ENCODE measurements around the gene WNT9A.

DNA sequence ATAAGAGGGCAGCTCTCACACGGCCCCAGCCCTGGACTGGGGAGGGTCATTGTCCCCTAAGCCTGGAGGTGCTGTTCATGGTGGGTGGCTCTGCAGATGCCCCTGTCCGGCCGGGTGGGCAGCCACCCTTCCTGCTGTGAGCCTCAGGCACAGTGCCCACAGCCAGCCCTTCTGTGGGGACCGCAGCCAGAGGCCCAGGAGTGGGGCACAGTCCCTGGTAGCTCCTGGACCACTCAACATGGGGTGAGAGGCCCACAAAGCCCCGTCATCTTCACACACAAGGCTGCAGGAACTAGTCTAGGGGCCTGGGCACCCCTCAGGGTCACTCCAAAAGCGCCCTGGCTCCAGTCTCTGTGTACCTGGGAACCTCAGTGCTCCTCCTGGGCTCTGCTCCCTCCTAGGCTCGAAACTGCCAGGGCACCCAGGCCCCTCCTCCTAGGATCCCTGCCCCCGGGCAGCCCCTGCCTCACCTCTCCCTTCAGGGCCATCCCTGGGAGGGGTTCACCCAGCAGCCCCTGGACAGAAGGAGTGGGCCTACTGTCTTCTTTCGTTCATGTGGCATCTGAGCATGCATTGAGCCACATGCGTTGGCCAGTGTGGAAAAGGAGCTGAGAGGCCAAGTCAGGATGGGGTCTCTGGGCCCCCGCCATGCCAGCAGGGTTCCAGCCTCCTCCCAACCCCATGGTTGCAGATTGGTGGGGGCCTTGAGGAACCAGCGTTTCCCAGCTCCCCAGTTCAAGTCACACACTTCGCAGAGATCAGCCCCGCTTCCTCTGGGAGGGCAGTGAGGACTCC, 43.0 kb downstream of the WNT9A start:
- TF ChIP-seq, protein P1, sequence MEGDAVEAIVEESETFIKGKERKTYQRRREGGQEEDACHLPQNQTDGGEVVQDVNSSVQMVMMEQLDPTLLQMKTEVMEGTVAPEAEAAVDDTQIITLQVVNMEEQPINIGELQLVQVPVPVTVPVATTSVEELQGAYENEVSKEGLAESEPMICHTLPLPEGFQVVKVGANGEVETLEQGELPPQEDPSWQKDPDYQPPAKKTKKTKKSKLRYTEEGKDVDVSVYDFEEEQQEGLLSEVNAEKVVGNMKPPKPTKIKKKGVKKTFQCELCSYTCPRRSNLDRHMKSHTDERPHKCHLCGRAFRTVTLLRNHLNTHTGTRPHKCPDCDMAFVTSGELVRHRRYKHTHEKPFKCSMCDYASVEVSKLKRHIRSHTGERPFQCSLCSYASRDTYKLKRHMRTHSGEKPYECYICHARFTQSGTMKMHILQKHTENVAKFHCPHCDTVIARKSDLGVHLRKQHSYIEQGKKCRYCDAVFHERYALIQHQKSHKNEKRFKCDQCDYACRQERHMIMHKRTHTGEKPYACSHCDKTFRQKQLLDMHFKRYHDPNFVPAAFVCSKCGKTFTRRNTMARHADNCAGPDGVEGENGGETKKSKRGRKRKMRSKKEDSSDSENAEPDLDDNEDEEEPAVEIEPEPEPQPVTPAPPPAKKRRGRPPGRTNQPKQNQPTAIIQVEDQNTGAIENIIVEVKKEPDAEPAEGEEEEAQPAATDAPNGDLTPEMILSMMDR (IDR thresholded peaks at IDR 0.05; ENCODE audit: low read depth, low read length, missing input control), result no peak
- TF ChIP-seq GABPA (IDR thresholded peaks at IDR 0.05 in 1 of 2, conservative IDR thresholded peaks at IDR 0.05 in 1 of 2) (no peak), JUND (IDR thresholded peaks at IDR 0.05) (no peak), RAD21 (IDR thresholded peaks at IDR 0.05) (no peak), TAF1 (conservative IDR thresholded peaks at IDR 0.05) (no peak), YY1 (IDR thresholded peaks at IDR 0.05) (no peak), EGR1 (IDR thresholded peaks at IDR 0.05; ENCODE audit: low read depth in 2 of 2) (no peak), SP1 (IDR thresholded peaks at IDR 0.05) (no peak)
- TF ChIP-seq, protein P2, sequence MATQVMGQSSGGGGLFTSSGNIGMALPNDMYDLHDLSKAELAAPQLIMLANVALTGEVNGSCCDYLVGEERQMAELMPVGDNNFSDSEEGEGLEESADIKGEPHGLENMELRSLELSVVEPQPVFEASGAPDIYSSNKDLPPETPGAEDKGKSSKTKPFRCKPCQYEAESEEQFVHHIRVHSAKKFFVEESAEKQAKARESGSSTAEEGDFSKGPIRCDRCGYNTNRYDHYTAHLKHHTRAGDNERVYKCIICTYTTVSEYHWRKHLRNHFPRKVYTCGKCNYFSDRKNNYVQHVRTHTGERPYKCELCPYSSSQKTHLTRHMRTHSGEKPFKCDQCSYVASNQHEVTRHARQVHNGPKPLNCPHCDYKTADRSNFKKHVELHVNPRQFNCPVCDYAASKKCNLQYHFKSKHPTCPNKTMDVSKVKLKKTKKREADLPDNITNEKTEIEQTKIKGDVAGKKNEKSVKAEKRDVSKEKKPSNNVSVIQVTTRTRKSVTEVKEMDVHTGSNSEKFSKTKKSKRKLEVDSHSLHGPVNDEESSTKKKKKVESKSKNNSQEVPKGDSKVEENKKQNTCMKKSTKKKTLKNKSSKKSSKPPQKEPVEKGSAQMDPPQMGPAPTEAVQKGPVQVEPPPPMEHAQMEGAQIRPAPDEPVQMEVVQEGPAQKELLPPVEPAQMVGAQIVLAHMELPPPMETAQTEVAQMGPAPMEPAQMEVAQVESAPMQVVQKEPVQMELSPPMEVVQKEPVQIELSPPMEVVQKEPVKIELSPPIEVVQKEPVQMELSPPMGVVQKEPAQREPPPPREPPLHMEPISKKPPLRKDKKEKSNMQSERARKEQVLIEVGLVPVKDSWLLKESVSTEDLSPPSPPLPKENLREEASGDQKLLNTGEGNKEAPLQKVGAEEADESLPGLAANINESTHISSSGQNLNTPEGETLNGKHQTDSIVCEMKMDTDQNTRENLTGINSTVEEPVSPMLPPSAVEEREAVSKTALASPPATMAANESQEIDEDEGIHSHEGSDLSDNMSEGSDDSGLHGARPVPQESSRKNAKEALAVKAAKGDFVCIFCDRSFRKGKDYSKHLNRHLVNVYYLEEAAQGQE (IDR thresholded peaks at IDR 0.05), result no peak
- TF ChIP-seq, protein P3, sequence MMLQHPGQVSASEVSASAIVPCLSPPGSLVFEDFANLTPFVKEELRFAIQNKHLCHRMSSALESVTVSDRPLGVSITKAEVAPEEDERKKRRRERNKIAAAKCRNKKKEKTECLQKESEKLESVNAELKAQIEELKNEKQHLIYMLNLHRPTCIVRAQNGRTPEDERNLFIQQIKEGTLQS (IDR thresholded peaks at IDR 0.05), result no peak
- TF ChIP-seq, protein P4, sequence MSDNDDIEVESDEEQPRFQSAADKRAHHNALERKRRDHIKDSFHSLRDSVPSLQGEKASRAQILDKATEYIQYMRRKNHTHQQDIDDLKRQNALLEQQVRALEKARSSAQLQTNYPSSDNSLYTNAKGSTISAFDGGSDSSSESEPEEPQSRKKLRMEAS (IDR thresholded peaks at IDR 0.05), result no peak
